K562 (cell line): ENCODE measurements around the gene GPSM3. TPM values are rescaled to one million over a fixed set of nuclear protein-coding genes. Genes with fewer than 3 reads are reported as not detected.

ENCODE experiments used
- ATF2 ChIP-seq: sonication (generic); formaldehyde crosslinking; IDR thresholded peaks from 2 replicates; pipeline ENCODE4 v1.8.1; 2022; ENCODE audit warnings: missing genetic modification reagents
- ATF6 ChIP-seq: sonication (generic); formaldehyde crosslinking; IDR thresholded peaks from 2 replicates; pipeline ENCODE4 v1.4.0; 2020; ENCODE audit warnings: mild to moderate bottlenecking, missing genetic modification reagents
- BACH1 ChIP-seq: fragments of 200-800 bp; sonication (Bioruptor generic); IDR thresholded peaks from 2 replicates; pipeline ENCODE4 v1.6.1; 2016; ENCODE audit warnings: missing genetic modification characterization, missing compliant biosample characterization
- CAMTA2 ChIP-seq: fragments of 250-450 bp; sonication (Bioruptor Pico); conservative IDR thresholded peaks from 2 replicates; pipeline ENCODE4 v1.5.1; 2022
- CREB3 ChIP-seq: fragments of 450-650 bp; conservative IDR thresholded peaks from 2 replicates; pipeline ENCODE4 v1.6.1; 2016; ENCODE audit warnings: missing genetic modification characterization, low read depth, mild to moderate bottlenecking, missing compliant biosample characterization, moderate library complexity
- MLX ChIP-seq, 2 experiments: fragments of 450-650 bp in 1 of 2; sonication (generic) in 1 of 2; formaldehyde crosslinking; conservative IDR thresholded peaks; 2 replicates each; pipeline versions ENCODE4 v1.4.0 to v1.8.1; 2020 to 2022; ENCODE audit warnings: mild to moderate bottlenecking in 1 of 2, missing genetic modification reagents in 1 of 2
- MYC ChIP-seq, 2 experiments: fragments of 250-450 bp in 1 of 2; sonication (Bioruptor Pico) in 1 of 2; IDR thresholded peaks; 2 replicates each; pipeline versions ENCODE4 v1.5.1 to v1.6.1; 2012 to 2021; ENCODE audit warnings: low read depth in 2 of 2, borderline replicate concordance in 1 of 2, improper control_type of control experiment in 1 of 2, low read length in 1 of 2, mild to moderate bottlenecking in 1 of 2, moderate library complexity in 1 of 2
- NR2F6 ChIP-seq: fragments of 450-650 bp; formaldehyde crosslinking; IDR thresholded peaks from 2 replicates; pipeline ENCODE4 v1.4.0; 2020; ENCODE audit warnings: mild to moderate bottlenecking
- POLR2G ChIP-seq: fragments of 200-400 bp; formaldehyde crosslinking; IDR thresholded peaks from 2 replicates; pipeline ENCODE4 v1.6.1; 2017; ENCODE audit warnings: low read depth, mild to moderate bottlenecking, antibody characterized with exemption, low read length, moderate library complexity
- RFX5 ChIP-seq: IDR thresholded peaks from 2 replicates; pipeline ENCODE4 v1.6.1; 2011; ENCODE audit warnings: low read depth, mild to moderate bottlenecking, improper control_type of control experiment, low read length
- SAFB2 ChIP-seq: fragments of 200-400 bp; formaldehyde crosslinking; IDR thresholded peaks from 2 replicates; pipeline ENCODE4 v1.6.1; 2018; ENCODE audit warnings: borderline replicate concordance, low read length, low read depth, moderate library complexity; ENCODE audit not compliant: severe bottlenecking
- SIN3B ChIP-seq: fragments of 450-650 bp; IDR thresholded peaks from 2 replicates; pipeline ENCODE4 v1.6.1; 2017; ENCODE audit warnings: low read depth, mild to moderate bottlenecking, moderate library complexity
- ZBTB17 ChIP-seq: fragments of 450-650 bp; formaldehyde crosslinking; IDR thresholded peaks from 2 replicates; pipeline ENCODE4 v1.4.0; 2020; ENCODE audit warnings: mild to moderate bottlenecking
- ZBTB8A ChIP-seq: fragments of 450-650 bp; IDR thresholded peaks from 2 replicates; pipeline ENCODE4 v1.6.1; 2018; ENCODE audit warnings: mild to moderate bottlenecking, moderate library complexity; ENCODE audit not compliant: partially characterized antibody
- ZNF134 ChIP-seq: fragments of 250-450 bp; sonication (Bioruptor Pico); conservative IDR thresholded peaks from 2 replicates; pipeline ENCODE4 v1.4.0; 2020
- ZNF408 ChIP-seq: fragments of 250-450 bp; sonication (Bioruptor Pico); IDR thresholded peaks from 2 replicates; pipeline ENCODE4 v1.4.0; 2020; ENCODE audit warnings: low read depth, mild to moderate bottlenecking, moderate library complexity
- ZNF830 ChIP-seq: fragments of 250-450 bp; sonication (Bioruptor Pico); IDR thresholded peaks from 2 replicates; pipeline ENCODE4 v1.5.0; 2021; ENCODE audit warnings: mild to moderate bottlenecking
- polyA plus RNA-seq, 8 experiments: library from polyadenylated mRNA; depleted of rRNA in 4 of 8; stranded (reverse) in 5 of 8; unstranded in 3 of 8; fragments of >200 nt; fragmentation: Nextera tagmentation in 2 of 8; fragmentation: Illumina TruSeq in 1 of 8; extraction: Ambion mirVana in 2 of 8; extraction: Trizol in 1 of 8; gene quantifications; 2 replicates each; pipeline versions ENCODE4 v1.2.1 to v1.2.3, GENCODE V29; 2011 to 2014; ENCODE audit warnings: inconsistent platforms in 1 of 8, missing spikeins in 1 of 8
- total RNA-seq, 7 experiments: library from RNA; depleted of rRNA in 6 of 7; stranded (reverse); fragments of >200 nt in 6 of 7; fragmentation: Illumina TruSeq in 2 of 7; extraction: Trizol in 2 of 7; gene quantifications; 2 replicates each; pipeline versions ENCODE4 v1.2.1 to v1.2.3, GENCODE V29; 2011 to 2021; ENCODE audit warnings: low replicate concordance in 1 of 7

GPSM3 gene
- total and polyA plus RNA-seq, 9 of the 15 experiments (the other 6 are each of a cell fraction or from before 2014, with no cell fraction given), result 5.3 to 42.6 (median 24.4) TPM

GRCh38 chr6:32189069-32189741, 3.2 kb downstream of the GPSM3 start (continued):
- TF ChIP-seq CAMTA2 (CRISPR knock-in tag), result no peak
- TF ChIP-seq ZBTB8A, result no peak
- TF ChIP-seq SAFB2, result no peak
- no peak for TF ChIP-seq MYC (IDR thresholded peaks at IDR 0.05; ENCODE audit: low read depth, low read length)
- TF ChIP-seq MYC (CRISPR knock-in tag; IDR thresholded peaks at IDR 0.05; ENCODE audit: borderline replicate concordance, low read depth), result 0 out of 2 replicates have a peak, but pooled peaks have one; percentile 30
- no peak for TF ChIP-seq ZNF830
- no peak for TF ChIP-seq ATF2 (CRISPR knock-in tag)
- TF ChIP-seq CREB3 (tag), result no peak
- no peak for TF ChIP-seq ZNF134 (CRISPR knock-in tag)
- no peak for TF ChIP-seq SIN3B
- TF ChIP-seq RFX5, result no peak
- no peak for TF ChIP-seq NR2F6 (CRISPR knock-in tag)
- TF ChIP-seq ZNF408 (CRISPR knock-in tag), result no peak
- no peak for TF ChIP-seq BACH1 (tag)
- TF ChIP-seq ZBTB17 (CRISPR knock-in tag), result no peak
- no peak for TF ChIP-seq ATF6 (CRISPR knock-in tag)
- TF ChIP-seq MLX (CRISPR knock-in tag; conservative IDR thresholded peaks at IDR 0.05), result no peak
- no peak; the same call in 1 of the 2 replicates for TF ChIP-seq POLR2G
